Naive thymus-derived CD4-positive, alpha-beta T cell (primary cell): Measurements from ENCODE around the gene PADI4. TPM values are rescaled to one million over a fixed set of nuclear protein-coding genes. Genes with fewer than 3 reads are reported as not detected.

Source experiments
- ATAC-seq: fragments of 150-1000 bp; cut with Tn5 transposase; 2 replicates; pipeline ENCODE4 v1.10.0; 2021; ENCODE audit warnings: mild to moderate bottlenecking, moderate library complexity
- CTCF ChIA-PET: fragments of 350-600 bp; sonication (Branson Sonifier 250); formaldehyde crosslinking; loops from one replicate; lab custom pipeline; 2021; ENCODE audit warnings: antibody characterized with exemption; lab: Charles Lee
- POLR2A ChIA-PET: fragments of 350-600 bp; sonication (Branson Sonifier 250); formaldehyde crosslinking; loops from one replicate; lab custom pipeline; 2021; ENCODE audit warnings: antibody characterized with exemption, inconsistent platforms; lab: Charles Lee
- DNase-seq, 9 donors: peaks; one replicate each; pipeline versions ENCODE4 v3.0.0 to v3.0.0-alpha.2; 2020 to 2022; ENCODE audit warnings: mixed read lengths in 1 of 9
- H3K27ac ChIP-seq: one replicate; pipeline ENCODE4 v1.7.0; 2013; ENCODE audit warnings: mild to moderate bottlenecking, low read depth, low read length, moderate library complexity
- H3K27me3 ChIP-seq, 2 donors: one replicate each; pipeline ENCODE4 v1.7.0; 2013; ENCODE audit warnings: low read length in 2 of 2, mild to moderate bottlenecking in 2 of 2, moderate library complexity in 2 of 2; ENCODE audit not compliant: control insufficient read depth in 2 of 2, insufficient read depth in 2 of 2
- H3K36me3 ChIP-seq, 3 experiments: 1 replicate in 2 of 3; 2 replicates in 1 of 3; pipeline ENCODE4 v1.7.0; 2013; ENCODE audit warnings: low read length in 3 of 3, mild to moderate bottlenecking in 3 of 3, moderate library complexity in 1 of 3; ENCODE audit not compliant: insufficient read depth in 3 of 3, control insufficient read depth in 2 of 3
- H3K4me1 ChIP-seq, 2 donors: one replicate each; pipeline ENCODE4 v1.7.0; 2013; ENCODE audit warnings: low read length in 2 of 2, mild to moderate bottlenecking in 2 of 2, moderate library complexity in 1 of 2; ENCODE audit not compliant: control insufficient read depth in 2 of 2, insufficient read depth in 2 of 2
- H3K4me3 ChIP-seq: 2 replicates; pipeline ENCODE4 v1.7.0; 2013; ENCODE audit warnings: mild to moderate bottlenecking, low read length
- H3K9me3 ChIP-seq, 3 experiments: 1 replicate in 2 of 3; 2 replicates in 1 of 3; pipeline ENCODE4 v1.7.0; 2013; ENCODE audit warnings: low read length in 3 of 3; ENCODE audit not compliant: control insufficient read depth in 2 of 3
- H3K27ac Mint-ChIP-seq, 9 donors: one replicate each; pipeline ENCODE4 v1.8.0; 2020 to 2022; ENCODE audit warnings: mixed read lengths in 9 of 9, mild to moderate bottlenecking in 8 of 9, moderate library complexity in 5 of 9, inconsistent platforms in 2 of 9
- H3K27me3 Mint-ChIP-seq, 5 donors: one replicate each; pipeline ENCODE4 v1.8.0; 2021 to 2022; ENCODE audit warnings: mixed read lengths in 5 of 5, mild to moderate bottlenecking in 1 of 5
- H3K36me3 Mint-ChIP-seq, 5 donors: one replicate each; pipeline ENCODE4 v1.8.0; 2020 to 2022; ENCODE audit warnings: mixed read lengths in 5 of 5, mild to moderate bottlenecking in 3 of 5, inconsistent platforms in 1 of 5
- H3K4me1 Mint-ChIP-seq, 7 donors: one replicate each; pipeline ENCODE4 v1.8.0; 2020 to 2022; ENCODE audit warnings: mixed read lengths in 7 of 7, mild to moderate bottlenecking in 3 of 7, inconsistent platforms in 1 of 7
- H3K4me3 Mint-ChIP-seq, 10 donors: one replicate each; pipeline ENCODE4 v1.8.0; 2020 to 2022; ENCODE audit warnings: mild to moderate bottlenecking in 10 of 10, mixed read lengths in 10 of 10, moderate library complexity in 6 of 10, inconsistent platforms in 2 of 10
- H3K9me3 Mint-ChIP-seq, 11 donors: one replicate each; pipeline ENCODE4 v1.8.0; 2020 to 2022; ENCODE audit warnings: mixed read lengths in 11 of 11, mild to moderate bottlenecking in 4 of 11, inconsistent platforms in 1 of 11, moderate library complexity in 1 of 11
- intact Hi-C, 2 donors: fragments of 100-400 bp; cut with micrococcal nuclease; formaldehyde crosslinking; loops; one replicate each; pipeline ENCODE4 v1.15.1; 2023
- polyA plus RNA-seq, 2 donors: library from polyadenylated mRNA; unstranded; fragments of 300-500 nt; fragmentation: Illumina TruSeq; gene quantifications; one replicate each; pipeline ENCODE4 v1.2.3, GENCODE V29; 2021
- total RNA-seq, 6 experiments: library from RNA in 5 of 6; stranded (reverse) in 5 of 6; gene quantifications; 1 replicate in 5 of 6; 2 replicates in 1 of 6; pipeline ENCODE4 v1.2.3 and lab custom pipeline; 2021 to 2026

Gene PADI4
- total and polyA plus RNA-seq, 7 experiments from 2014 or later: 0.12 to 20.5 (median 2.4) TPM

DNA sequence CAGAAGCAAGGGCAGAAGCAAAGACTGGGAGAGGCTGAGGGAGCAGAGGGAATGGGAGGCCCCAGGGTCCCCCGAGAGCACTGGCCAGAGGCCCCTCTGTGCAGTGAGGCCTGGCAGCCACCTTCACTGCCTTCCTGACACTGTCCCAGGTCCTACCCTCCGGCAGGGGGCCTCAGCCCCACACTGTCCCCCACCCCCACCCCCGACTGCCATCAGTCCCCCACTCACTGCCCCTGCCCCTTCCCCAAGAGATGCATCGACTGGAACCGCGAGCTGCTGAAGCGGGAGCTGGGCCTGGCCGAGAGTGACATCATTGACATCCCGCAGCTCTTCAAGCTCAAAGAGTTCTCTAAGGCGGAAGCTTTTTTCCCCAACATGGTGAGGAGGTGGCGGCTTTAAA is 51.0 kb downstream of the PADI4 start:
- Mint-ChIP-seq H3K4me1 (peaks cover 4 to 21% (median 13%) of the 10 kb centered on the region in 7 donors), H3K27ac (no peak overlapping the region), H3K4me3 (no peak overlapping the region), H3K27me3 (peaks cover 0 to 3% (median 0%) of the 10 kb centered on the region in 5 donors), H3K36me3 (peaks cover 0 to 5% (median 0%) of the 10 kb centered on the region in 5 donors), H3K9me3 (peaks cover 0 to 4% (median 0%) of the 10 kb centered on the region in 11 donors)
- Histone ChIP-seq H3K27me3 (no peaks in the 10 kb centered on the region), H3K4me3 (no peak overlapping the region), H3K4me1 (peaks cover 0 to 8% of the 10 kb centered on the region in 2 donors), H3K36me3 (no peaks in the 10 kb centered on the region), H3K27ac (no peak overlapping the region), H3K9me3 (no peaks in the 10 kb centered on the region)
- intact Hi-C loops: no loop called here
- CTCF ChIA-PET: no interaction called here
- ATAC-seq (no peak), DNase-seq (no peak)
- POLR2A ChIA-PET: no interaction called here

DNA sequence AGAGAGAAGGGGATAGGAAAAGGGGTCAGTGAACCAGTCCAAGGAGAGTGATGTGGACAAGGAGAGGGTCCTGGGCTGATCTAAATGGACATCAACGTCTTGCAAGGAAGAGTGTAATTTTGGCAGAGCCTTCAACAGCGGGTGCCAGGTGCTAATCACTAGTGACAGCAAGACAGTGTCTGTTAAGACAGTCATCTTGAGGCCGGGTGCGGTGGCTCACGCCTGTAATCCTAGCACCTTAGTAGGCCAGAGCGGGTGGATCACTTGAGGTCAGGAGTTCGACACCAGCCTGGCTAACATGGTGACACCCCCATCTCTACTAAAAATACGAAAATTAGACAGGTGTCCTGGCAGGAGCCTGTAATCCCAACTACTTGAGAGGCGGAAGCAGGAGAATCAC is 51.8 kb downstream of the PADI4 start:
- DNase-seq: no peak
- POLR2A ChIA-PET: no interaction called here
- Mint-ChIP-seq H3K4me3 (no peak overlapping the region), H3K36me3 (peaks cover 0 to 5% (median 0%) of the 10 kb centered on the region in 5 donors), H3K27ac (no peak overlapping the region), H3K9me3 (peaks cover 0 to 4% (median 0%) of the 10 kb centered on the region in 11 donors), H3K27me3 (peaks cover 0 to 4% (median 0%) of the 10 kb centered on the region in 5 donors), H3K4me1 (peaks cover 4 to 17% (median 12%) of the 10 kb centered on the region in 7 donors)
- no peaks in the 10 kb centered on the region for H3K27me3 ChIP-seq
- H3K4me3 ChIP-seq: no peak overlapping the region
- no peaks in the 10 kb centered on the region for H3K9me3 ChIP-seq
- CTCF ChIA-PET: no interaction called here
- H3K27ac ChIP-seq: no peak overlapping the region
- H3K4me1 ChIP-seq: peaks cover 0 to 8% of the 10 kb centered on the region in 2 donors
- intact Hi-C loops: no loop called here
- no peak for ATAC-seq
- no peaks in the 10 kb centered on the region for H3K36me3 ChIP-seq

DNA sequence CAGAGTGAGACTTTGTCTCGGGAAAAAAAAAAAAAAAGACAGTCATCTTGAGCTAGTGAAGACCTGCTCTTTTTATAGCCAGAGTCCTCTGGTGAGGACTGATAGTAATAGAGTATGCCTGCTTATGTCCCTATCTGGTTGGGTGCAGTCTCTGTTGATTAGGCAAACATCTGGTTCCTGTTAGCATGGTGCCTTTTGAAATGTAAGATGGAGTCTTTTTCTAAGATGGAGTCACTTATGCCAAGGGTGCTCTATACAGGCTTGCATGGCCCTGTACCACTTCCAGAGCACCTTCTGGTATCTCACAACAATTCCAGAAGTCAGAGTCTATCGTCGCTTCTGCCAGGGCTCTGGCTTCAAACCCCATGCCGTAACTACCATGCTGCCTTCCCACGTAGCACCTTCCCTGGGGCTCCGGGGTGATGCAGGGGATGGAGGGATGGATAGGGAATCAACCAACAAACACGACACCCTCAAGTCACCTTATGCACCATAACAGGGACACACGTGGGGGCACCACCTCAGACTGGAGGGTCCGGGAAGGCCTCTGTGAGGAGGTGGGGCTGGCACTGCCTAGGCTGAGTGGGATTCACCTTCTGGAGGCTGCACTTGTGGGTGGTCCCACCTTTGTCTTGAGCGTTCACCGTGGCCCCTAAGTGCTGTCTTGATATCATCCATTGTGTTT is 52.4 kb downstream of the PADI4 start:
- H3K36me3 ChIP-seq: no peaks in the 10 kb centered on the region
- CTCF ChIA-PET: no interaction called here
- H3K36me3 Mint-ChIP-seq: peaks cover 0 to 5% (median 0%) of the 10 kb centered on the region in 5 donors
- no peaks in the 10 kb centered on the region for H3K9me3 ChIP-seq
- no peak overlapping the region for H3K4me3 ChIP-seq
- H3K27ac ChIP-seq: no peak overlapping the region
- POLR2A ChIA-PET: no interaction called here
- H3K27ac Mint-ChIP-seq: no peak overlapping the region
- H3K4me3 Mint-ChIP-seq: no peak overlapping the region
- ATAC-seq (no peak), DNase-seq (no peak)
- peaks cover 4 to 14% (median 12%) of the 10 kb centered on the region in 7 donors for H3K4me1 Mint-ChIP-seq
- intact Hi-C loops: no loop called here
- H3K27me3 ChIP-seq: no peaks in the 10 kb centered on the region
- H3K27me3 Mint-ChIP-seq: peaks cover 0 to 4% (median 0%) of the 10 kb centered on the region in 5 donors
- peaks cover 0 to 4% (median 0%) of the 10 kb centered on the region in 11 donors for H3K9me3 Mint-ChIP-seq
- peaks cover 0 to 8% of the 10 kb centered on the region in 2 donors for H3K4me1 ChIP-seq

DNA sequence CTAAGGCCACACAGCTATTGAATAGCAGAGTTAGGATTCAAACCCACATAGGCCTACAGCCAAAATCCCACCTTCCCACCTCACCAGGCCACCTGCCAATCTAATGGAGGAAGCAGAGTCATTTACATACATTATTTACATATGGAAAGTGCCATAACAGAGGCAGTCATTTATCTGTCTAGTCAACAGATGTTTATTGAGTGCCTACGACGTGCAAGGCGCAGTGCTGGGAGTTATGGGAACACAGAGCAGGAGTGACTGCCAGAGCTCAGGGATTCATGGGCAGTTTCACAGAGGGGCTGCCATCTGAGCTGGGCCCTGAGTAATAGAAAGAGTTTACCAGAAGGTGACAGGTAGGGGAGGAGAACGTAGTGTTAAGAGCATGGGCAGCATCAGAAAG is 53.7 kb downstream of the PADI4 start:
- DNase-seq: no peak

DNA sequence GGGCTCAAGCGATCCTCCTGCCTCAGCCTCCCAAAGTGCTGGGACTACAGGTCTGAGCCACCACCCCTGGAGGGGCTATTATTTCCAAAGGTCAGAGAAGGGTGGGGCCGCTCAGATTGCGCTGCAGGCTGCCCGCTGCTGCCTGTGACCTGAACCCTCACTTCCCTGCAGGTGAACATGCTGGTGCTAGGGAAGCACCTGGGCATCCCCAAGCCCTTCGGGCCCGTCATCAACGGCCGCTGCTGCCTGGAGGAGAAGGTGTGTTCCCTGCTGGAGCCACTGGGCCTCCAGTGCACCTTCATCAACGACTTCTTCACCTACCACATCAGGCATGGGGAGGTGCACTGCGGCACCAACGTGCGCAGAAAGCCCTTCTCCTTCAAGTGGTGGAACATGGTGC is 55.4 kb downstream of the PADI4 start:
- H3K36me3 ChIP-seq: no peaks in the 10 kb centered on the region
- no peak overlapping the region for H3K4me3 Mint-ChIP-seq
- DNase-seq: no peak
- H3K27ac ChIP-seq: no peak overlapping the region
- H3K27me3 ChIP-seq: no peaks in the 10 kb centered on the region
- CTCF ChIA-PET: no interaction called here
- H3K4me1 ChIP-seq: no peaks in the 10 kb centered on the region
- H3K9me3 Mint-ChIP-seq: peaks cover 0 to 4% (median 0%) of the 10 kb centered on the region in 11 donors
- POLR2A ChIA-PET: no interaction called here
- intact Hi-C loops: no loop called here
- H3K27me3 Mint-ChIP-seq: peaks cover 0 to 9% (median 0%) of the 10 kb centered on the region in 5 donors
- no peak overlapping the region for H3K27ac Mint-ChIP-seq
- peaks cover 0 to 4% (median 0%) of the 10 kb centered on the region in 5 donors for H3K36me3 Mint-ChIP-seq
- no peak for ATAC-seq
- no peaks in the 10 kb centered on the region for H3K9me3 ChIP-seq
- H3K4me3 ChIP-seq: no peak overlapping the region
- peaks cover 0 to 5% (median 0%) of the 10 kb centered on the region in 7 donors for H3K4me1 Mint-ChIP-seq

More for the DNA sequence above, 53.7 kb downstream of the PADI4 start:
- intact Hi-C loops: no loop called here
- ChIA-PET CTCF (no interaction called here), POLR2A (no interaction called here)
- H3K27ac ChIP-seq: no peak overlapping the region
- peaks cover 0 to 6% (median 2%) of the 10 kb centered on the region in 7 donors for H3K4me1 Mint-ChIP-seq
- H3K27me3 ChIP-seq: no peaks in the 10 kb centered on the region
- H3K27ac Mint-ChIP-seq: no peak overlapping the region
- peaks cover 0 to 4% (median 0%) of the 10 kb centered on the region in 11 donors for H3K9me3 Mint-ChIP-seq
- H3K4me1 ChIP-seq: peaks cover 0 to under 1% of the 10 kb centered on the region in 2 donors
- H3K9me3 ChIP-seq: no peaks in the 10 kb centered on the region
- peaks cover 0 to 4% (median 0%) of the 10 kb centered on the region in 5 donors for H3K36me3 Mint-ChIP-seq
- no peak overlapping the region for H3K4me3 Mint-ChIP-seq
- H3K36me3 ChIP-seq: no peaks in the 10 kb centered on the region
- H3K4me3 ChIP-seq: no peak overlapping the region
- no peak for ATAC-seq
- H3K27me3 Mint-ChIP-seq: peaks cover 0 to 7% (median 0%) of the 10 kb centered on the region in 5 donors

DNA sequence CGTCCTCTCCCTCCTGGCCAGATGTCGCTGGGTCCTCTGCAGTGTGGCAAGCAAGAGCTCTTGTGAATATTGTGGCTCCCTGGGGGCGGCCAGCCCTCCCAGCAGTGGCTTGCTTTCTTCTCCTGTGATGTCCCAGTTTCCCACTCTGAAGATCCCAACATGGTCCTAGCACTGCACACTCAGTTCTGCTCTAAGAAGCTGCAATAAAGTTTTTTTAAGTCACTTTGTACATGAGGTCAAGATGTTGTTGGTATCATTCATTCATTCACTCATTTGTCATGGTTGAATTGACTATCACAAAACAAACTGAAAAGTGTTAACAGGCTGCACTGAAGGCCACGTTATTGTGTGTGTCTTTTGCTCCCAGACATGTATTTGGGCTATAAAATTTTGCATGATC is 55.8 kb downstream of the PADI4 start:
- H3K27ac ChIP-seq: no peak overlapping the region
- H3K4me3 ChIP-seq: no peak overlapping the region
- no peaks in the 10 kb centered on the region for H3K9me3 ChIP-seq
- H3K36me3 ChIP-seq: no peaks in the 10 kb centered on the region
- H3K27me3 ChIP-seq: no peaks in the 10 kb centered on the region
- POLR2A ChIA-PET: no interaction called here
- Mint-ChIP-seq H3K27ac (no peak overlapping the region), H3K4me1 (peaks cover 0 to 5% (median 0%) of the 10 kb centered on the region in 7 donors), H3K36me3 (peaks cover 0 to 4% (median 0%) of the 10 kb centered on the region in 5 donors), H3K9me3 (peaks cover 0 to 4% (median 0%) of the 10 kb centered on the region in 11 donors), H3K27me3 (peaks cover 0 to 9% (median 0%) of the 10 kb centered on the region in 5 donors), H3K4me3 (no peak overlapping the region)
- H3K4me1 ChIP-seq: no peaks in the 10 kb centered on the region
- ATAC-seq (no peak), DNase-seq (no peak)
- CTCF ChIA-PET: no interaction called here
- intact Hi-C loops: no loop called here
